ENCODE measurements around the gene TSPOAP1.

TSPOAP1 gene

GRCh38 chr17:58329035-58329809 lies 627 bp upstream of the TSPOAP1 start:
- peak; percentile 98 for DNase-seq (ENCODE audit: low spot score)

GRCh38 chr17:58327363-58328194 lies 1.0 kb downstream of the TSPOAP1 start:
- DNase-seq (ENCODE audit: low spot score): peak; percentile 31

GRCh38 chr17:58326609-58327362 lies 1.8 kb downstream of the TSPOAP1 start:
- no peak for DNase-seq (ENCODE audit: low spot score)

GRCh38 chr17:58325976-58326468 lies 2.6 kb downstream of the TSPOAP1 start:
- peak; percentile 37 for DNase-seq (ENCODE audit: low spot score)

GRCh38 chr17:58325289-58325726 lies 3.3 kb downstream of the TSPOAP1 start:
- DNase-seq (ENCODE audit: low spot score): peak; percentile 77

GRCh38 chr17:58324409-58325288 lies 3.9 kb downstream of the TSPOAP1 start:
- no peak for DNase-seq (ENCODE audit: low spot score)

GRCh38 chr17:58324056-58324408 lies 4.6 kb downstream of the TSPOAP1 start:
- no peak for DNase-seq (ENCODE audit: low spot score)

GRCh38 chr17:58323366-58324055 lies 5.1 kb downstream of the TSPOAP1 start:
- DNase-seq (ENCODE audit: low spot score): peak; percentile 32

- no peak for DNase-seq (ENCODE audit: low spot score)
Measured at GRCh38 chr17:58322581-58323185, 5.9 kb downstream of the TSPOAP1 start.

- no peak for DNase-seq (ENCODE audit: low spot score)
Measured at GRCh38 chr17:58321571-58322525, 6.7 kb downstream of the TSPOAP1 start.

GRCh38 chr17:58320570-58321323 lies 7.8 kb downstream of the TSPOAP1 start:
- no peak for DNase-seq (ENCODE audit: low spot score)

- no peak for DNase-seq (ENCODE audit: low spot score)
Measured at GRCh38 chr17:58320163-58320558, 8.4 kb downstream of the TSPOAP1 start.

- no peak for DNase-seq (ENCODE audit: low spot score)
Measured at GRCh38 chr17:58319173-58320162, 9.1 kb downstream of the TSPOAP1 start.

GRCh38 chr17:58318627-58319172 lies 9.9 kb downstream of the TSPOAP1 start:
- no peak for DNase-seq (ENCODE audit: low spot score)

GRCh38 chr17:58318065-58318481 lies 10.5 kb downstream of the TSPOAP1 start:
- no peak for DNase-seq (ENCODE audit: low spot score)

GRCh38 chr17:58317421-58318064 lies 11.1 kb downstream of the TSPOAP1 start:
- DNase-seq (ENCODE audit: low spot score): peak; percentile 92

Measured in NAMALWA (cell line).